Kidney epithelial cell (primary cell): Measurements from ENCODE around the gene FAM20C. TPM values are rescaled to one million over a fixed set of nuclear protein-coding genes. Genes with fewer than 3 reads are reported as not detected.

Experiments used
- DNase-seq: peaks from one replicate; pipeline ENCODE4 v3.0.0-alpha.2; 2010; ENCODE audit warnings: low read depth
- H3K27me3 ChIP-seq: 2 replicates; pipeline ENCODE4 v1.6.0; 2011; ENCODE audit warnings: low read length; ENCODE audit not compliant: control insufficient read depth, insufficient read depth
- H3K36me3 ChIP-seq: 2 replicates; pipeline ENCODE4 v1.5.1; 2011; ENCODE audit warnings: low read length; ENCODE audit not compliant: control insufficient read depth, insufficient read depth
- H3K4me3 ChIP-seq: 2 replicates; pipeline ENCODE4 v1.5.1; 2011; ENCODE audit warnings: low read depth, mild to moderate bottlenecking, control low read depth, low read length
- CTCF ChIP-seq: IDR thresholded peaks from 2 replicates; pipeline ENCODE4 v1.5.1; 2011; ENCODE audit warnings: mild to moderate bottlenecking, moderate library complexity, low read length, control low read depth, inconsistent platforms; ENCODE audit not compliant: insufficient read depth, poor library complexity, severe bottlenecking
- total RNA-seq: library from RNA; depleted of rRNA; stranded (reverse); fragments of >200 nt; gene quantifications from 2 replicates; pipeline ENCODE4 v1.2.3, GENCODE V29; 2015

Gene FAM20C
- total RNA-seq, 1 donor from 2014 or later: 39.1 TPM

GRCh38 chr7:214410-215212 is 22.2 kb downstream of the FAM20C start:
- Histone ChIP-seq H3K36me3 (peaks cover 4% of the 10 kb centered on the region), H3K27me3 (no peaks in the 10 kb centered on the region), H3K4me3 (no peak overlapping the region)
- no peak for TF ChIP-seq CTCF
- no peak for DNase-seq

- H3K27me3 ChIP-seq: no peaks in the 10 kb centered on the region
- DNase-seq: no peak
- peaks cover 4% of the 10 kb centered on the region for H3K36me3 ChIP-seq
- no peak overlapping the region for H3K4me3 ChIP-seq
- TF ChIP-seq CTCF: no peak
These were observed 24.3 kb downstream of the FAM20C start for GRCh38 chr7:216360-217300.

- no peak overlapping the region for H3K4me3 ChIP-seq
- no peak for DNase-seq
- TF ChIP-seq CTCF: no peak
- H3K27me3 ChIP-seq: no peaks in the 10 kb centered on the region
- H3K36me3 ChIP-seq: peaks cover 4% of the 10 kb centered on the region
These were observed 25.4 kb downstream of the FAM20C start for GRCh38 chr7:217781-218180.

- DNase-seq: no peak
- H3K36me3 ChIP-seq: peaks cover 4% of the 10 kb centered on the region
- TF ChIP-seq CTCF: no peak
- no peaks in the 10 kb centered on the region for H3K27me3 ChIP-seq
- no peak overlapping the region for H3K4me3 ChIP-seq
These were observed 25.9 kb downstream of the FAM20C start for GRCh38 chr7:218316-218715.

- TF ChIP-seq CTCF: no peak
- no peak for DNase-seq
- Histone ChIP-seq H3K36me3 (peaks cover 4% of the 10 kb centered on the region), H3K4me3 (no peak overlapping the region), H3K27me3 (no peaks in the 10 kb centered on the region)
These were observed 26.7 kb downstream of the FAM20C start for GRCh38 chr7:218896-219580.
